SK-N-SH treated with all-trans-retinoic acid at 6 μM for 48 hours (cell line): Measurements from ENCODE around the gene AZU1.

Experiments
- ARNTL ChIP-seq: fragments of 450-650 bp; formaldehyde crosslinking; IDR thresholded peaks from 2 replicates; pipeline ENCODE4 v1.5.0; 2020; ENCODE audit warnings: low read depth, mild to moderate bottlenecking, moderate library complexity, borderline replicate concordance
- ISL1 ChIP-seq: fragments of 250-450 bp; sonication (Bioruptor Pico); IDR thresholded peaks from 2 replicates; pipeline ENCODE4 v2.1.2; 2022; ENCODE audit warnings: mild to moderate bottlenecking, moderate library complexity
- OSR1 ChIP-seq: fragments of 250-450 bp; sonication (Bioruptor Pico); IDR thresholded peaks from 2 replicates; pipeline ENCODE4 v1.8.0; 2022; ENCODE audit warnings: moderate library complexity, mild to moderate bottlenecking, inconsistent platforms
- TCF4 ChIP-seq: fragments of 250-450 bp; sonication (Bioruptor Pico); IDR thresholded peaks from 2 replicates; pipeline ENCODE4 v1.8.0; 2021; ENCODE audit warnings: mild to moderate bottlenecking, moderate library complexity, borderline replicate concordance
- ZFP3 ChIP-seq: fragments of 250-450 bp; sonication (Bioruptor Pico); IDR thresholded peaks from 2 replicates; pipeline ENCODE4 v1.5.0; 2020; ENCODE audit warnings: mild to moderate bottlenecking, moderate library complexity
- ZFP30 ChIP-seq: fragments of 450-650 bp; formaldehyde crosslinking; IDR thresholded peaks from 2 replicates; pipeline ENCODE4 v1.5.0; 2022; ENCODE audit warnings: mild to moderate bottlenecking, moderate library complexity
- ZNF565 ChIP-seq: fragments of 450-650 bp; formaldehyde crosslinking; conservative IDR thresholded peaks from 2 replicates; pipeline ENCODE4 v1.5.0; 2020; ENCODE audit warnings: low read depth, mild to moderate bottlenecking, moderate library complexity
- TF ChIP-seq, protein P1 (sequence below): fragments of 250-450 bp; sonication (Bioruptor Pico); IDR thresholded peaks from 2 replicates; pipeline ENCODE4 v1.5.1; 2020; ENCODE audit warnings: low read depth, mild to moderate bottlenecking, moderate library complexity
- TF ChIP-seq, protein P2 (sequence below): fragments of 250-450 bp; sonication (Bioruptor Pico); IDR thresholded peaks from 2 replicates; pipeline ENCODE4 v1.8.0; 2020; ENCODE audit warnings: mild to moderate bottlenecking, moderate library complexity, borderline replicate concordance

DNA sequence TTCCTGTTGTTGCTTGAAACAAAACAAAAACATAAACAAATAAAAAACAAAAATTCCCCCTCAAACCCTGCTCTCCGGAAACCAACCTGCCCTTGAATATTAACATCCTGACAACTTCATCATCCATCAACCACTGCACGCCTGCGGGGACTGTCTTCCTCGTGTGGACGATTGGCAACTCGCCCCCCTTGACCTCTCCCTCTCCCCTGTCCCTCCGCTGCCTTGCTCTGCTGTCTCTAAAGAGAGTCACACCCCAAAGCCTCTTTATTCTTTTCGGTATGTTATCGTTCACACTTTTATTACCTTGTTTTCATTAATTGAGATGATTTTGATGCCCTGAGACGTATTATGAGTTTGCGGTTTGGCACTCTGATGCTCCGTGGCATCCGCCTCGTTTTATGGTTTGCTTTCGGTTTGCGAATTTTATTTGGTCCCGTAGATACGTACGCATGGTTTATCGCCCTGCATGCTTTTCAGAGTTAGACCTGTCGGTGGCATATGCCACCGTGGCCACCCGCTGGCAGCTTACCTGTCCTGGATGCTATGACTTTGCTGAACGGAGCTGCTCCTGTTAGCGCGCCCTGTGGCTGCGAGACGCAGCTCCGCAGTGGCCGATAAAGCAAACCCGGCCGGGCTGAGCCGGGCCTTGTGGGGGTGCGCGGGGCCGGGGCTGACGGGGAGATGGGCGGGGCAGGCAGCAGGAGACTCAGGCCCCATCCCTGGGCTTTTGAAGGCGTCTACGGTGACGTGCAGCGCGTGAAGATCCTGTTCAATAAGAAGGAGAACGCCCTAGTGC lies 19.8 kb upstream of the AZU1 start:
- TF ChIP-seq ISL1 (CRISPR knock-in tag) (no peak), ARNTL (CRISPR knock-in tag) (no peak), OSR1 (no peak), TCF4 (no peak), ZFP30 (CRISPR knock-in tag) (no peak), ZFP3 (CRISPR knock-in tag) (no peak), ZNF565 (CRISPR knock-in tag) (no peak)
- TF ChIP-seq, protein P1, sequence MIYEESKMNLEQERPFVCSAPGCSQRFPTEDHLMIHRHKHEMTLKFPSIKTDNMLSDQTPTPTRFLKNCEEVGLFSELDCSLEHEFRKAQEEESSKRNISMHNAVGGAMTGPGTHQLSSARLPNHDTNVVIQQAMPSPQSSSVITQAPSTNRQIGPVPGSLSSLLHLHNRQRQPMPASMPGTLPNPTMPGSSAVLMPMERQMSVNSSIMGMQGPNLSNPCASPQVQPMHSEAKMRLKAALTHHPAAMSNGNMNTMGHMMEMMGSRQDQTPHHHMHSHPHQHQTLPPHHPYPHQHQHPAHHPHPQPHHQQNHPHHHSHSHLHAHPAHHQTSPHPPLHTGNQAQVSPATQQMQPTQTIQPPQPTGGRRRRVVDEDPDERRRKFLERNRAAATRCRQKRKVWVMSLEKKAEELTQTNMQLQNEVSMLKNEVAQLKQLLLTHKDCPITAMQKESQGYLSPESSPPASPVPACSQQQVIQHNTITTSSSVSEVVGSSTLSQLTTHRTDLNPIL (CRISPR knock-in tag) = no peak
- TF ChIP-seq, protein P2, sequence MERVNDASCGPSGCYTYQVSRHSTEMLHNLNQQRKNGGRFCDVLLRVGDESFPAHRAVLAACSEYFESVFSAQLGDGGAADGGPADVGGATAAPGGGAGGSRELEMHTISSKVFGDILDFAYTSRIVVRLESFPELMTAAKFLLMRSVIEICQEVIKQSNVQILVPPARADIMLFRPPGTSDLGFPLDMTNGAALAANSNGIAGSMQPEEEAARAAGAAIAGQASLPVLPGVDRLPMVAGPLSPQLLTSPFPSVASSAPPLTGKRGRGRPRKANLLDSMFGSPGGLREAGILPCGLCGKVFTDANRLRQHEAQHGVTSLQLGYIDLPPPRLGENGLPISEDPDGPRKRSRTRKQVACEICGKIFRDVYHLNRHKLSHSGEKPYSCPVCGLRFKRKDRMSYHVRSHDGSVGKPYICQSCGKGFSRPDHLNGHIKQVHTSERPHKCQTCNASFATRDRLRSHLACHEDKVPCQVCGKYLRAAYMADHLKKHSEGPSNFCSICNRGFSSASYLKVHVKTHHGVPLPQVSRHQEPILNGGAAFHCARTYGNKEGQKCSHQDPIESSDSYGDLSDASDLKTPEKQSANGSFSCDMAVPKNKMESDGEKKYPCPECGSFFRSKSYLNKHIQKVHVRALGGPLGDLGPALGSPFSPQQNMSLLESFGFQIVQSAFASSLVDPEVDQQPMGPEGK (CRISPR knock-in tag) = no peak
